GM12878 (cell line): ENCODE results near the gene TPO. TPM values are rescaled to one million over a fixed set of nuclear protein-coding genes. Genes with fewer than 3 reads are reported as not detected.

Experiments
- ATAC-seq: fragments of 200-7000 bp; cut with Tn5 transposase; 3 replicates; pipeline ENCODE4 v1.9.1; 2020; ENCODE audit warnings: mild to moderate bottlenecking, moderate library complexity
- BruUV-seq: library from RNA; stranded (reverse); fragments of 400-500 nt; replicated peaks from 2 replicates; lab custom pipeline; 2021; lab: Mats Ljungman, UMichigan
- CTCF ChIA-PET: fragments of 300-600 bp; sonication (Branson Sonifier 250); formaldehyde crosslinking; extraction: SDS; loops from one replicate; lab custom pipeline; 2021; ENCODE audit warnings: inconsistent platforms; lab: Yijun Ruan, JAX
- POLR2A ChIA-PET: fragments of 350-600 bp; formaldehyde crosslinking; extraction: SDS; loops from one replicate; lab custom pipeline; 2021; ENCODE audit warnings: inconsistent platforms; lab: Charles Lee
- RAD21 ChIA-PET: fragments of 300-600 bp; sonication (Branson Sonifier 250); formaldehyde crosslinking; loops from one replicate; lab custom pipeline; 2023; ENCODE audit warnings: antibody characterized with exemption; ENCODE audit not compliant: unreplicated experiment; lab: Charles Lee
- SMC1A ChIA-PET: fragments of 300-600 bp; sonication (Branson Sonifier 250); formaldehyde crosslinking; loops from one replicate; lab custom pipeline; 2023; ENCODE audit not compliant: unreplicated experiment, uncharacterized antibody; lab: Charles Lee
- DNase-seq: peaks from one replicate; pipeline ENCODE4 v3.0.0-alpha.2; 2011; ENCODE audit warnings: low read depth, low spot score
- FAIRE-seq: peaks from 3 replicates; lab custom pipeline; 2011; peaks lifted over from hg19 to GRCh38; lab: Jason Lieb, UNC
- H2AFZ ChIP-seq: 2 replicates; pipeline ENCODE4 v1.6.0; 2011; ENCODE audit warnings: low read depth, low read length, control low read depth; ENCODE audit not compliant: control insufficient read depth
- H3K27ac ChIP-seq: 2 replicates; pipeline ENCODE4 v1.5.1; 2011; ENCODE audit warnings: control low read depth; ENCODE audit not compliant: control insufficient read depth, insufficient read depth
- H3K27me3 ChIP-seq, 2 experiments: replicated peaks in 1 of 2; 2 replicates each; pipeline versions ENCODE4 v1.6.0 to v1.6.1; 2011; ENCODE audit warnings: low read length in 1 of 2; ENCODE audit not compliant: control insufficient read depth in 2 of 2, insufficient read depth in 2 of 2
- H3K36me3 ChIP-seq, 2 experiments: 2 replicates each; pipeline ENCODE4 v1.5.1; 2011; ENCODE audit warnings: low read length in 1 of 2; ENCODE audit not compliant: control insufficient read depth in 2 of 2, insufficient read depth in 2 of 2
- H3K4me1 ChIP-seq: 2 replicates; pipeline ENCODE4 v1.6.1; 2011; ENCODE audit warnings: mild to moderate bottlenecking, low read length, moderate library complexity, mixed read lengths; ENCODE audit not compliant: control insufficient read depth, insufficient read depth
- H3K4me2 ChIP-seq: 2 replicates; pipeline ENCODE4 v1.6.0; 2011; ENCODE audit warnings: control low read depth; ENCODE audit not compliant: control insufficient read depth, insufficient read depth
- H3K4me3 ChIP-seq: fragments of 200-600 bp; sonication (generic); 2 replicates; pipeline ENCODE4 v1.5.1; 2016
- H3K79me2 ChIP-seq: 2 replicates; pipeline ENCODE4 v1.6.0; 2011; ENCODE audit warnings: low read length; ENCODE audit not compliant: control insufficient read depth, insufficient read depth
- H3K9ac ChIP-seq: 2 replicates; pipeline ENCODE4 v1.8.0; 2011; ENCODE audit warnings: low read length, control low read depth, mixed read lengths; ENCODE audit not compliant: control insufficient read depth, insufficient read depth
- H3K9me3 ChIP-seq: replicated peaks from 3 replicates; pipeline ENCODE4 v1.5.1; 2011; ENCODE audit warnings: mild to moderate bottlenecking, low read length; ENCODE audit not compliant: control insufficient read depth, insufficient read depth
- H4K20me1 ChIP-seq: 2 replicates; pipeline ENCODE4 v1.6.0; 2011; ENCODE audit not compliant: control insufficient read depth, insufficient read depth
- CEBPZ ChIP-seq: fragments of 150-350 bp; IDR thresholded peaks from 2 replicates; pipeline ENCODE4 v1.6.1; 2016; ENCODE audit warnings: low read depth, low read length
- KLF5 ChIP-seq: fragments of 450-650 bp; IDR thresholded peaks from 2 replicates; pipeline ENCODE4 v1.6.1; 2014; ENCODE audit warnings: mild to moderate bottlenecking; ENCODE audit not compliant: partially characterized antibody
- MAX ChIP-seq: IDR thresholded peaks from 2 replicates; pipeline ENCODE4 v1.6.1; 2012; ENCODE audit warnings: low read depth, low read length, improper control_type of control experiment
- MEF2B ChIP-seq: fragments of 450-650 bp; IDR thresholded peaks from 2 replicates; pipeline ENCODE4 v1.6.1; 2018; ENCODE audit warnings: mild to moderate bottlenecking, moderate library complexity; ENCODE audit not compliant: partially characterized antibody, poor library complexity, severe bottlenecking
- MXI1 ChIP-seq: fragments of 150-350 bp; IDR thresholded peaks from 2 replicates; pipeline ENCODE4 v1.6.1; 2011; ENCODE audit warnings: low read depth, mild to moderate bottlenecking, inconsistent platforms, low read length, improper control_type of control experiment
- MYC ChIP-seq: IDR thresholded peaks from 2 replicates; pipeline ENCODE4 v1.6.1; 2011; ENCODE audit warnings: mild to moderate bottlenecking, low read length, moderate library complexity, inconsistent platforms; ENCODE audit not compliant: insufficient read depth, insufficient replicate concordance, insufficient read length, severe bottlenecking
- PML ChIP-seq: IDR thresholded peaks from 2 replicates; pipeline ENCODE4 v1.6.1; 2012; ENCODE audit warnings: low read length, inconsistent platforms
- RAD51 ChIP-seq: fragments of 450-650 bp; IDR thresholded peaks from 2 replicates; pipeline ENCODE4 v1.6.1; 2016; ENCODE audit warnings: moderate library complexity, mild to moderate bottlenecking, inconsistent platforms
- RUNX3 ChIP-seq: IDR thresholded peaks from 2 replicates; pipeline ENCODE4 v1.6.1; 2012; ENCODE audit warnings: low read length, inconsistent platforms
- SIN3A ChIP-seq: IDR thresholded peaks from 2 replicates; pipeline ENCODE4 v1.6.1; 2012; ENCODE audit warnings: low read depth, low read length, improper control_type of control experiment
- SPI1 ChIP-seq: IDR thresholded peaks from 2 replicates; pipeline ENCODE4 v1.6.1; 2011; ENCODE audit warnings: low read depth, mild to moderate bottlenecking, low read length, moderate library complexity, borderline replicate concordance; ENCODE audit not compliant: insufficient read depth
- SREBF2 ChIP-seq: IDR thresholded peaks from 2 replicates; pipeline ENCODE4 v1.6.1; 2012; ENCODE audit warnings: mild to moderate bottlenecking, low read length
- STAT1 ChIP-seq: fragments of 450-650 bp; conservative IDR thresholded peaks from 2 replicates; pipeline ENCODE4 v1.6.1; 2014; ENCODE audit warnings: antibody characterized with exemption, mild to moderate bottlenecking
- TBL1XR1 ChIP-seq: IDR thresholded peaks from 2 replicates; pipeline ENCODE4 v1.6.1; 2012; ENCODE audit warnings: low read depth, low read length, improper control_type of control experiment
- YY1 ChIP-seq: IDR thresholded peaks from 2 replicates; pipeline ENCODE4 v1.6.1; 2011; ENCODE audit warnings: low read depth, mild to moderate bottlenecking, low read length
- ZNF24 ChIP-seq: fragments of 450-650 bp; IDR thresholded peaks from 2 replicates; pipeline ENCODE4 v1.6.1; 2017; ENCODE audit warnings: antibody characterized with exemption, mild to moderate bottlenecking
- WGBS: methylation state at CpG from one replicate; pipeline ENCODE4 v1.1.6; 2016; ENCODE audit warnings: low lambda C conversion rate; ENCODE audit not compliant: insufficient replicate concordance, insufficient coverage; ENCODE audit errors: missing lambda C conversion rate; 5-methylcytosine and 5-hydroxymethylcytosine counted together
- in situ Hi-C: fragments of 300-500 bp; cut with MboI; formaldehyde crosslinking; loops from 9 replicates; pipeline ENCODE4 v1.14.3; 2018; ENCODE audit warnings: mixed read lengths
- intact Hi-C: fragments of 100-400 bp; cut with micrococcal nuclease; formaldehyde crosslinking; loops from one replicate; pipeline ENCODE4 v1.14.2; 2022; ENCODE audit not compliant: unreplicated experiment
- polyA plus RNA-seq, 11 experiments: library from polyadenylated mRNA; depleted of rRNA in 4 of 11; unstranded in 6 of 11; stranded (reverse) in 5 of 11; fragments of >200 nt; fragmentation: Nextera tagmentation in 4 of 11; fragmentation: Illumina TruSeq in 1 of 11; extraction: Ambion mirVana in 4 of 11; extraction: Trizol in 1 of 11; gene quantifications; 1 replicate in 1 of 11; 2 replicates in 10 of 11; pipeline versions ENCODE4 v1.2.1 to v1.2.3, GENCODE V29; 2011 to 2016; ENCODE audit warnings: inconsistent platforms in 2 of 11, missing spikeins in 2 of 11, low read depth in 1 of 11
- total RNA-seq, 4 experiments: library from RNA; depleted of rRNA in 3 of 4; stranded (reverse); fragments of >200 nt in 3 of 4; fragmentation: Illumina TruSeq in 1 of 4; extraction: Trizol in 1 of 4; gene quantifications; 2 replicates each; pipeline versions ENCODE4 v1.2.1 to v1.2.3, GENCODE V29; 2013 to 2021
- TF ChIP-seq, protein P1 (sequence below): fragments of 450-650 bp; IDR thresholded peaks from 2 replicates; pipeline ENCODE4 v1.6.1; 2016; ENCODE audit warnings: mild to moderate bottlenecking

Gene TPO
- total and polyA plus RNA-seq, 10 of the 15 experiments (the other 5 are each of a cell fraction or from before 2014, with no cell fraction given): 0.07 to 0.11 TPM; not detected in 8

GRCh38 chr2:1505031-1505441 is 91.8 kb downstream of the TPO start (continued):
- no peak for TF ChIP-seq MAX
- TF ChIP-seq, all 136 proteins: peak for 0

- BruUV-seq: no TSS peak
- H3K4me2 ChIP-seq: no peak overlapping the region
- H3K9me3 ChIP-seq: no peaks in the 10 kb centered on the region
- FAIRE-seq: no peak
- no peak for TF ChIP-seq MYC
- TF ChIP-seq STAT1: no peak
- no peak for TF ChIP-seq KLF5
- TF ChIP-seq TBL1XR1: no peak
- no peak for TF ChIP-seq SIN3A
- no peak for TF ChIP-seq SREBF2
- no peak for TF ChIP-seq RAD51
- TF ChIP-seq MEF2B: no peak
- TF ChIP-seq SPI1: no peak
- TF ChIP-seq ZNF24: no peak
- TF ChIP-seq, protein P1, sequence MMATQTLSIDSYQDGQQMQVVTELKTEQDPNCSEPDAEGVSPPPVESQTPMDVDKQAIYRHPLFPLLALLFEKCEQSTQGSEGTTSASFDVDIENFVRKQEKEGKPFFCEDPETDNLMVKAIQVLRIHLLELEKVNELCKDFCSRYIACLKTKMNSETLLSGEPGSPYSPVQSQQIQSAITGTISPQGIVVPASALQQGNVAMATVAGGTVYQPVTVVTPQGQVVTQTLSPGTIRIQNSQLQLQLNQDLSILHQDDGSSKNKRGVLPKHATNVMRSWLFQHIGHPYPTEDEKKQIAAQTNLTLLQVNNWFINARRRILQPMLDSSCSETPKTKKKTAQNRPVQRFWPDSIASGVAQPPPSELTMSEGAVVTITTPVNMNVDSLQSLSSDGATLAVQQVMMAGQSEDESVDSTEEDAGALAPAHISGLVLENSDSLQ: no peak
- TF ChIP-seq CEBPZ: no peak
- no peak for TF ChIP-seq PML
- TF ChIP-seq RUNX3: no peak
- no peak for TF ChIP-seq YY1
- TF ChIP-seq MXI1: no peak
- TF ChIP-seq, all 136 proteins: peak for 0
- no peaks in the 10 kb centered on the region for H3K27me3 ChIP-seq
- WGBS: 0% methylated on average over 5 of the region's 5 CpGs
- SMC1A ChIA-PET: no interaction called here
- H3K9ac ChIP-seq: no peak overlapping the region
- no peak overlapping the region for H3K27ac ChIP-seq
- H3K4me3 ChIP-seq: no peak overlapping the region
- DNase-seq (no peak), ATAC-seq (no peak)
- H4K20me1 ChIP-seq: no peaks in the 10 kb centered on the region
- RAD21 ChIA-PET: no interaction called here
- H3K36me3 ChIP-seq: no peaks in the 10 kb centered on the region
- no peak overlapping the region for H2AFZ ChIP-seq
- in situ Hi-C loops: no loop called here
- no peaks in the 10 kb centered on the region for H3K79me2 ChIP-seq
- intact Hi-C loops: no loop called here
- POLR2A ChIA-PET: no interaction called here
- no peaks in the 10 kb centered on the region for H3K4me1 ChIP-seq
- CTCF ChIA-PET: no interaction called here
These were observed 96.2 kb downstream of the TPO start for GRCh38 chr2:1509271-1510065.
